ENCODE measurements around the gene SIPA1L2.

The SIPA1L2 gene

GRCh38 chr1:232648316-232648715 lies 18.4 kb upstream of the SIPA1L2 start:
- no peak for DNase-seq (ENCODE audit: low spot score)

GRCh38 chr1:232644209-232644608 lies 14.3 kb upstream of the SIPA1L2 start:
- DNase-seq (ENCODE audit: low spot score): no peak

GRCh38 chr1:232643251-232643650 lies 13.3 kb upstream of the SIPA1L2 start:
- no peak for DNase-seq (ENCODE audit: low spot score)

- DNase-seq (ENCODE audit: low spot score): no peak
Observed at GRCh38 chr1:232641507-232641906, 11.6 kb upstream of the SIPA1L2 start.

GRCh38 chr1:232636799-232637198 lies 6.9 kb upstream of the SIPA1L2 start:
- DNase-seq (ENCODE audit: low spot score): no peak

- peak; percentile 50 for DNase-seq (ENCODE audit: low spot score)
Observed at GRCh38 chr1:232635778-232636356, 5.9 kb upstream of the SIPA1L2 start.

- DNase-seq (ENCODE audit: low spot score): no peak
Observed at GRCh38 chr1:232635279-232635678, 5.3 kb upstream of the SIPA1L2 start.

GRCh38 chr1:232634096-232634495 lies 4.2 kb upstream of the SIPA1L2 start:
- DNase-seq (ENCODE audit: low spot score): peak; percentile 60

GRCh38 chr1:232630894-232631195 lies 912 bp upstream of the SIPA1L2 start:
- no peak for DNase-seq (ENCODE audit: low spot score)

GRCh38 chr1:232629250-232630046 lies 485 bp downstream of the SIPA1L2 start:
- peak; percentile 53 for DNase-seq (ENCODE audit: low spot score)

GRCh38 chr1:232628335-232629249 lies 1.3 kb downstream of the SIPA1L2 start:
- peak; percentile 85 for DNase-seq (ENCODE audit: low spot score)

- peak; percentile 66 for DNase-seq (ENCODE audit: low spot score)
Observed at GRCh38 chr1:232627645-232628334, 2.1 kb downstream of the SIPA1L2 start.

- DNase-seq (ENCODE audit: low spot score): no peak
Observed at GRCh38 chr1:232627171-232627570, 2.8 kb downstream of the SIPA1L2 start.

- DNase-seq (ENCODE audit: low spot score): no peak
Observed at GRCh38 chr1:232626452-232626851, 3.5 kb downstream of the SIPA1L2 start.

GRCh38 chr1:232625319-232625868 lies 4.5 kb downstream of the SIPA1L2 start:
- DNase-seq (ENCODE audit: low spot score): no peak

GRCh38 chr1:232624546-232625281 lies 5.2 kb downstream of the SIPA1L2 start:
- DNase-seq (ENCODE audit: low spot score): no peak

- no peak for DNase-seq (ENCODE audit: low spot score)
Observed at GRCh38 chr1:232622981-232623380, 7.0 kb downstream of the SIPA1L2 start.

- DNase-seq (ENCODE audit: low spot score): no peak
Observed at GRCh38 chr1:232622378-232622777, 7.6 kb downstream of the SIPA1L2 start.

- DNase-seq (ENCODE audit: low spot score): no peak
Observed at GRCh38 chr1:232621050-232621449, 8.9 kb downstream of the SIPA1L2 start.

GRCh38 chr1:232620356-232620969 lies 9.5 kb downstream of the SIPA1L2 start:
- peak; percentile 76 for DNase-seq (ENCODE audit: low spot score)

GRCh38 chr1:232617237-232617636 lies 12.7 kb downstream of the SIPA1L2 start:
- no peak for DNase-seq (ENCODE audit: low spot score)

All from globus pallidus (tissue), 1 donor.